ENCODE data around the gene TBC1D8.

DNA sequence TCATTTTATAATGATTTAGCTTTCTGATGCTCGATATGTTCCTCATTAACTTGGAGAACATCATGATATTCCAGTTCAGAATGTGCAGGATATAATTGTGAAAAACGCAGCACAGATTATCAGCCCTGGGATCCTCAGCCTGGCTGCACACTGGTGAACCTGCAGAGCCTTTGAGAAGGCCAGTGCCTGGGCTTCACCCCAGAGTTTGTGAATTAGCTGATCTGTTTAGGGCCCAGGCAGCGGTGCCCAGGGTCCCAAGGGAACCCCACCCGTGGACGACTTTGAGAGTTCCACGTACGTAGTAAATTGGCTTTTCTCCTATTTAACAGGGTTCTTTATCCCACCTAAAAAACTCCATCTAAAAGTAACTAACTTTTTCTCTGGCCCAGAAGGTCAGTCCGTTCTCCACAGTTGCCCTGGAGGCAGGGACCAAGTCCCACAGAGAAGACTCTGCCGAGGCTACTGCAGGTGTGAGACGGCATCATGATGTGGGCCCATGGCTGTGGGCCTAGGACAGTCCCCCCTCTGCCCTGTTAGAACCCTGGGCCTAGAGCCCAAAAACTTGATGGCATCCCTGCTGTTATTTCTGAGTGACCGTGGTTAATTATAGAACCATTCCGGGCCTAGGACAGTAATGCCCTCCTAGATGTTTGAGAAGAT, 188.7 kb downstream of the TBC1D8 start:
- TF ChIP-seq MXD4 (CRISPR knock-in tag; IDR thresholded peaks at IDR 0.05; ENCODE audit: borderline replicate concordance) = no peak
- TF ChIP-seq CREB1 (CRISPR knock-in tag; IDR thresholded peaks at IDR 0.05) = no peak
- TF ChIP-seq CTCF (IDR thresholded peaks at IDR 0.05) = no peak
- TF ChIP-seq ATF3 (CRISPR knock-in tag; conservative IDR thresholded peaks at IDR 0.05) = no peak
